GM12801 (cell line): ENCODE measurements around the gene METTL8.

Source experiments
- TF ChIP-seq, protein P1 (sequence below): IDR thresholded peaks from one replicate; pipeline ENCODE4 v1.5.1; 2011; ENCODE audit warnings: control low read depth; ENCODE audit not compliant: insufficient read length; ENCODE audit errors: extremely low read depth

The METTL8 gene

DNA sequence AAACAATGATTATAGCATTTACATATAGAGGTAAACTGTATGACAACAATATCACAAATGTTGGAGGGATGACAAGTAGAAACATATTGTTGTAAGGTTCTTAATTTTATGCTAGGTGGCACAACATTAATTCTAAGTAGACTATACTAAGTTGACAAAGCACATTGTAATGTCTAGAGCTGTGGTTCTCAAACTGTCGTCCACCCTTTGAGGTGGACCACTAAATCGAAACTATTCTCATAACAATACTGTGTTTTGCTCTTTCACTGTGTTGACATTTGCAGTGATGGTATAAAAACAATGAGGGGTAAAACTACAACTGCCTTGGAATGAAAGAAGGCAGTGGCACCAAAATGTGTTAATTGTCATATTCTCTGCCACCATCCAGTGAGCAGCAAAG lies 66.1 kb downstream of the METTL8 start:
- TF ChIP-seq, protein P1, sequence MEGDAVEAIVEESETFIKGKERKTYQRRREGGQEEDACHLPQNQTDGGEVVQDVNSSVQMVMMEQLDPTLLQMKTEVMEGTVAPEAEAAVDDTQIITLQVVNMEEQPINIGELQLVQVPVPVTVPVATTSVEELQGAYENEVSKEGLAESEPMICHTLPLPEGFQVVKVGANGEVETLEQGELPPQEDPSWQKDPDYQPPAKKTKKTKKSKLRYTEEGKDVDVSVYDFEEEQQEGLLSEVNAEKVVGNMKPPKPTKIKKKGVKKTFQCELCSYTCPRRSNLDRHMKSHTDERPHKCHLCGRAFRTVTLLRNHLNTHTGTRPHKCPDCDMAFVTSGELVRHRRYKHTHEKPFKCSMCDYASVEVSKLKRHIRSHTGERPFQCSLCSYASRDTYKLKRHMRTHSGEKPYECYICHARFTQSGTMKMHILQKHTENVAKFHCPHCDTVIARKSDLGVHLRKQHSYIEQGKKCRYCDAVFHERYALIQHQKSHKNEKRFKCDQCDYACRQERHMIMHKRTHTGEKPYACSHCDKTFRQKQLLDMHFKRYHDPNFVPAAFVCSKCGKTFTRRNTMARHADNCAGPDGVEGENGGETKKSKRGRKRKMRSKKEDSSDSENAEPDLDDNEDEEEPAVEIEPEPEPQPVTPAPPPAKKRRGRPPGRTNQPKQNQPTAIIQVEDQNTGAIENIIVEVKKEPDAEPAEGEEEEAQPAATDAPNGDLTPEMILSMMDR: no peak

DNA sequence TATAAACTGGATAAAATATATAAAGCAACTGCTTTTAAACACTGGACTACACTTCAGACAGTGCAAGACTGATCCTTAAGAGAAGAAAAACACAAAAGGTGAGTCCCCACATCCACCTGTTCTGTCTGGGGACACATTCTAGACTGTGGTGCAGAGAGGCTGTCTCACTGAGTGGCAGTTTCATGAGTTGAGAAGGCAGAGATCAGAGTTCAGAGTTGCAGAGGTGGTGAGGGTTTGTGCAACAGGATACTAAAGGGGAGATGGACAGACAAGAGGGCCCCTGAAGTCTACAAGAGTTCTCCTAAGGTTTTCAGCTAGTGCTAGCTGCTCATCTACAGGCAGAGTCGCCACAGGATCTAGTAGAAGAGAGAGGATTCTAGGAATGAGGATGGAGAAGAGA lies 68.0 kb downstream of the METTL8 start:
- TF ChIP-seq, protein P1: no peak

DNA sequence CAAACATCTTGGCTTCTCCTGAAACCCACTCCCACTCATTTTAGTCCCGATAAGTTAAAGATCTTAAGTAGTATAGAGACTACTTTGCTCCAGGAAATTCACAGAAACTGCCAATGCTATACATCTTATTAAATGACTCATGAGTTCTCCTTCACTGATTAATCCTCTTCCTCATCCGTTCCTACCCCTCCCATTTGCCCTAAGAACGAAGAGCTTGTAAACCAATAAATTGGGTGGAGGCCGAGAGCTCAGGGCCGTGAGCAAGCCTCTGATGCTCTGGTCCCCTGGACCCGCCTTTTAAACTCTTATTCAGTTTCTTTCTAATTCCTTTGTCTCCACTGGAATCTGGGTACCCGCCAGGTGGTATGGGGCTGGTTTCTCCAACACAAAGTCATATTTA lies 68.6 kb downstream of the METTL8 start:
- TF ChIP-seq, protein P1: no peak

- TF ChIP-seq, protein P1: no peak
Observed at GRCh38 chr2:171362396-171362795, 71.4 kb downstream of the METTL8 start.

DNA sequence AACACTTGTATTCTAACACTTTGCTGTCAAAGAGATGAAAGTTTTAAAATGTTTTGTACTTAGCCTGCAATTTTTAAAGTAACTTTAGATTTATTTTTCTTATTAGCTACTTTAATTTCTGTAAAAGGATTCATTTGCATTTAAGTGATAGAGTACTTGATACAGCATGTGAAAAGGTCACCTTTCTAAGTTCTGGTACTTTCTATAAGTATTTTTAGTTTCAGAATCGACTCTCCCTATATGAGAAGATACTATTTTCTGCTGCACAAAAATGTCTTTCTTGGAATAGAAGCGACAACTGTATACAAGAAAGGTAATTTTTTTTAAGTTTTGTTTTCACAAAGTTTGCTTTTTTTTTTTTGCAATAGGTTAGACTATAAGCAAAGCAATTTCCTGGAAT lies 72.9 kb downstream of the METTL8 start:
- TF ChIP-seq, protein P1: no peak

DNA sequence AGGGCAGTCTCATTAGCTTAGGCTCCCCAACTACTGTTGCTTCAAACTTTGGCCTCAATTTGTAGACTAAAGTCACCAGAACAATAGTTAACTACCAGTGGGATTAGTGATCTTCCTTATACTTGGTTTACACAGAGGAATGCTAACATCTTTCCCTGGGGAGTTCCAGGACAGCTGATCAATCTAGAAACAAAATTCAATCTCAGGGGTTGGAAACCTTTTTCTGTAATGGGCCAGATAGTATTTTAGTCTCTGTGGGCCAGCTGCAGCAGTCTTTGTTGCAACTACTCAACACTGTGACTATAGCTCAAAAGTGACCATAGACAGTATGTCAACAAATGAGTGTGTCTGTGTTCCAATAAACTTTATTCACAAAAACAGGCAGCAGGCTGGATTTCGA lies 85.7 kb downstream of the METTL8 start:
- TF ChIP-seq, protein P1: no peak

DNA sequence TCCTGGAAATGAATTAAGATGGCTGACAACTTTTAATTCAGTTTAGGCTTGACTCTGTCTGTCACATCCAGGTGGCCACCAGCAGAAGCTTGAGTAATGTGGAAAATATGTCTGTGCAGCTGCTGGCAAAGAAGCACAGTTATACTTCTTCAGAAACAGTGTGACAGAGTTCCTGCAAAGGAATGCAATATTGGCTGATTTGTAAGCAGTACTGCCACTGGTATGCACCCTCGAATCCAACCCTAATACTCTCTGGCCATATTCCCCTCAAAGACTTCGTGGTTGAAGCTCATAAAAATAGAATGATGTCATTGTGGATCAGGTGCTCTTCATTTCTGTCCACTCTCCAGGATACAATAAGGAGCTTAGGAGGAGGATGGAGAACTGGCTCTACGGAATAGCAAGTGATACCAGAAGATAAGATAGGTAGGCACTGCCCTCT lies 86.2 kb downstream of the METTL8 start:
- TF ChIP-seq, protein P1: no peak
